GM23248 (cell line): ENCODE measurements around the gene SLC48A1.

Experiments
- EZH2 ChIP-seq: fragments of 200-600 bp; sonication (generic); IDR thresholded peaks from 2 replicates; pipeline ENCODE4 v1.6.1; 2018; ENCODE audit warnings: antibody characterized with exemption, mild to moderate bottlenecking; ENCODE audit not compliant: insufficient read depth, poor library complexity, severe bottlenecking
- EZH2phosphoT487 ChIP-seq: fragments of 200-600 bp; sonication (generic); IDR thresholded peaks from 2 replicates; pipeline ENCODE4 v1.6.1; 2018; ENCODE audit warnings: antibody characterized with exemption, moderate library complexity, mild to moderate bottlenecking, low read depth; ENCODE audit not compliant: insufficient read depth

DNA sequence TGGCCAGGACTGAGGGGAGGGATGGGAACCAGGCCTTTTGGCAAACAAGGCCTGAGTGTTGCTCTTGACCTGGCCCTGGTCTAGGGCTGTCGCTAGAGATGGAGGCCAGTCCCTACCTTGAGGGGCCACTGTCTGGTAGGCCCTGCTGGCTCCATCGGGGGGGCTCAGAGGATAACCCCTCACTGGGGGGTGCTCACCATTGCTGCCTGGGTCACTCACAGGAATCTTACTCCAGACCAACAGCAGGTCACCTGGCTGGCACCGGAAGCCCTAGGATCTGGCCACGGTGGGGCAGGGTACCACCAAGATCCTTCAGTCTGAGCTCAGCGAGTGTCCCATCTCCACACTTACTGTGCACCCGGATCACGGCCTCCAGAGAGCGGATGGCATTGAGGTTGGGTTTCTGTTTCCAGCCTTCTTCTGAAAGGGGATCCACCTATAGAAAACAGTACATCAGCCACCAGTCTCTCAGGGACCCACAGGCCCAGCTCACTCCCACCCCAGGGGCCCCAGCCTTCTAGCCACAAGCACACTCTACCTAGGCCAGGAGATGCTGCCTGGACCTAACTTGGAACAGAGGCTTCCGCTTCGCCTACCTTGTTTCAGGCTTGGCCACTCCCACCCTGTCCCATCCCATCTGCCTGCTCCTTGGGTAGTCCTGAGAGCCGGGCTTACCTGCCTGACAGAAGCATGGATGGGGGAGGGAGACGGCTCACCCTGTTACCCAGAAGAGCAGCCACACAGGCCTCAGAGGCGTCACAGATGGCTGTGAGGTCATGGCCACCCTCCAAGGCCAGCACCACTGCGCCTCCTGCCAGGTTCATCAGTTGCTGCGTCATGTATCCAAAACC, 12.2 kb downstream of the SLC48A1 start:
- no peak for TF ChIP-seq EZH2
- TF ChIP-seq EZH2phosphoT487: no peak
